GM10266 (cell line): ENCODE data around the gene TKFC.

ENCODE experiments used
- DNase-seq: peaks from one replicate; pipeline ENCODE4 v3.0.0; 2012; ENCODE audit errors: extremely low spot score
- TF ChIP-seq, protein P1 (sequence below): IDR thresholded peaks from 2 replicates; pipeline ENCODE4 v1.5.1; 2012; ENCODE audit warnings: mild to moderate bottlenecking, low read depth; ENCODE audit not compliant: control insufficient read depth, insufficient read depth; ENCODE audit errors: missing control alignments

TKFC gene

DNA sequence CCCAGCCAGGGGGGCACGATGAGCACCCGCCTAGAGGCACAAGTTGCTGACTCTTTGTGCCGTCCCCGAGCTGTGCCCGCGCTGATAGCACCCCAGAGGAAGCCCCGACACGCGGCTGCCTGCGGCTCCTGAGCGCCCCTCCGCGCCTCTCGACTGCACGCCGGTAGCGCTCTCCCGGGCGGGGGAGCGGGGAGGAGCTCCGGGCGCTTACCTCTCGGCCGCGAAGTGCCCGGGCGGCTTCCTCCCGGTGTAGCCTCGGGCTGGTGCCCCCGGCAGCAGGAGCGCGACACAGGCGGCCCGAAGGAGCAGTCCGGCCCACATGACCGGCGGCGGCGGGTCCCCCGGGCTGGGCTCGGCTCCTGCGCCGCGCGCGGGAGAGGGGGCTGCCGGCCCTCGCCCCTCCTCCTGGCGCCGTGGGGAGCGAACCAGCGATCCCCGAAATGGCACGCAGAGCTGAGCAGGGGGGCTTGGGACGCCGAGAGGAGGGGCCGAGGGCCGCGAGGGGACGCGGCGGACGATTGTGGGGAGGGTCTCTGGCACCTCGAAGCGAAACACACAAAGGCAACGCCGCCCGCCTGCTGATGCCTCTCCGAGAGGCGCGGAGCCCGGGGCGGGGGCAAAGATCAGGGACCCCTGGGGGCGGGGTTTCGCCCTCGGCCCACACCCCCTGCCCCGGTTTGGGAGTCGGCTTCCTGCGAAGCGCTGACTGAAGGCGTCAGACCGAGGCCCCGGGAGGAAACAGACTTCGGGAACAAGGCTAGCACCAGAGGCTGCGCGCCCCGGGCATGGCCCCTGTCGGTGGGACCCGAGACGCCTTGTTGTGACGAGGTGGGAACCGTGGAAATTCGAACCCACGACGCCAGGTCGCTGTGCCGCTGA lies 38.1 kb upstream of the TKFC start, which contains the start of gene VWCE:
Gene VWCE, minus strand, starts transcription at position 600 of the 879 bp plus-strand sequence. Its CDS starts 279 bp downstream, at position 321.
- DNase-seq, result peak; percentile 95
- TF ChIP-seq, protein P1, sequence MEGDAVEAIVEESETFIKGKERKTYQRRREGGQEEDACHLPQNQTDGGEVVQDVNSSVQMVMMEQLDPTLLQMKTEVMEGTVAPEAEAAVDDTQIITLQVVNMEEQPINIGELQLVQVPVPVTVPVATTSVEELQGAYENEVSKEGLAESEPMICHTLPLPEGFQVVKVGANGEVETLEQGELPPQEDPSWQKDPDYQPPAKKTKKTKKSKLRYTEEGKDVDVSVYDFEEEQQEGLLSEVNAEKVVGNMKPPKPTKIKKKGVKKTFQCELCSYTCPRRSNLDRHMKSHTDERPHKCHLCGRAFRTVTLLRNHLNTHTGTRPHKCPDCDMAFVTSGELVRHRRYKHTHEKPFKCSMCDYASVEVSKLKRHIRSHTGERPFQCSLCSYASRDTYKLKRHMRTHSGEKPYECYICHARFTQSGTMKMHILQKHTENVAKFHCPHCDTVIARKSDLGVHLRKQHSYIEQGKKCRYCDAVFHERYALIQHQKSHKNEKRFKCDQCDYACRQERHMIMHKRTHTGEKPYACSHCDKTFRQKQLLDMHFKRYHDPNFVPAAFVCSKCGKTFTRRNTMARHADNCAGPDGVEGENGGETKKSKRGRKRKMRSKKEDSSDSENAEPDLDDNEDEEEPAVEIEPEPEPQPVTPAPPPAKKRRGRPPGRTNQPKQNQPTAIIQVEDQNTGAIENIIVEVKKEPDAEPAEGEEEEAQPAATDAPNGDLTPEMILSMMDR, result peak; percentile 67

DNA sequence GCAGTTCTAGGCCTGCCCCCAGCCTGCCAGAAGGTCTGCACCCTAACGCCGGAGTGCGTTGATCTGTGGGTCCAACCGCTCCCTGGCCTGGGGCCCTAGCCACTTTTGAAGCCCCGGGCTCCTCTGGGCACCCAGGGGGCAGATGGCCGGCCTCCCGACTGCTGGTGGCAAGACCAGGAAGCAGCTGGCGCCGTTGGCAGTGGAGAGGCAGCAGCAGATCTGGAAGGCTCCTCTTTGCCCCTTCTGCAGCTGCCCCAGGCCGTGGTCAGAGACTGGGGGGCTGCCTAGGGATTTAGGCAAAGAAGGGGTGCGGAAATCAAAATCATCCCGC lies 37.5 kb upstream of the TKFC start:
- TF ChIP-seq, protein P1, result no peak
- DNase-seq, result no peak

DNA sequence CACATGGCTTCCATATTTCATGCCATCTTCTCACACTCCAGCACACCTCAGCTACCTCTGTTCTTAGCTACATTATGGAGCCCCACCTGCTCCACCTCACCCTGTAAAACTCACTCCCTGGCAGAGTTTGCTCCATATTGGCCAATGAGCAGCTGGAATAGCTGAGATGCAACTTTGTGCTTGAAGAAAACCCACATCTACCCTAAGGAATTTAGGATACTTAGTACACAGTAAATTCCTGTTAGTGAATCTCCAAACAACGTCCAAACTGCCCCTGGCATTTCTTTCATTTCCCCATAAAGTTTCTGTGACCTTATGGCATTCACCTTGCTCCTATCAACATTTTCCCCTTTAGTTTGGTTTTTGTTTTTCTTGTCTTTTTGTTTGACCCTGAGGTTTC lies 35.7 kb upstream of the TKFC start:
- TF ChIP-seq, protein P1, result no peak
- DNase-seq, result no peak

DNA sequence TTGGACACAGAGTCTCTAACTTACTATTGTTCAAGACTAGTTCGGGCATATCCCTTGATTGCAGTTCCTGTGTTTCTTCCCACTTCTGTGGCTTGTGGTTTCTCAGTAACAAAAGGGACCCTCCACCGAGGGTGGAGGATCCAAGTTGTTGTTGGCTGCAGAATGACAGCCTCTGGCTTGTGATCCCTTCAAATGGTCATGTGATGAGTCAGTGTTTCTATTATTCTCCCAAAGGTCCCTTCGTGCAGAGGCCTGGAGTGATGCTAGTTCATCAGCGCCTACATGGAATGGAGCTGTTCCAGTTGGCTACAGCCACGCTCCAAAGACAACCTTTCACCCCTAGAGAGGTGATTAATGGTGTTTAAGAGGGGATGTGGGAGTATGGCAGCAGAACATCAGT lies 35.3 kb upstream of the TKFC start:
- no peak for DNase-seq
- TF ChIP-seq, protein P1, result no peak

DNA sequence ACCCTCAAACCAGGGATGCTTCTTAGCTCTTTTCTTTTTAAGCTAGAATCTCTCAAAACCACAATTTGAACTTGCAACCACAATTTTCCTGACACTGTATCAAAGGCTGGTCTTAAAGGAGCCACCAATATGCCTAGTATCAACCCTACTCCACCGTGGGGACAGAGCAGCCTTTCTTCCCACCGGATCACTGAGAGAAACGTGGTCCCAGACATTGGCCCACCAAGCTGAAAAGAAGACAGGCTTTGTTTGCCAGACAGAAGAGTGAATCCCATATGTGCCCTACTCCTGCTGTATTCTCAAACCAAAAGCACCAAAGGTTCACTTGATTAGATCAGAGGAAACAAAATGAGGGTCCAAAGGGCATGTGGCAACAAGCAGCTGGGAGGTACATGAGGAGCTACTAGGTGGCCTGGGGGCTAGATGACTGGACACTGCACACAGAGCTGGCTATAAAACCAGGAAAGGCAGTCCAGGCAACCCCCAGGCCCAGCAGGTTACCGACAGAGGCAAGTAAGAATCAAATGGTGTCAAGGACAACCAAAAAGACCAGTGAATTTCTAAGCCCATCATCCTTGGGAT lies 34.3 kb upstream of the TKFC start:
- no peak for DNase-seq
- TF ChIP-seq, protein P1, result no peak

DNA sequence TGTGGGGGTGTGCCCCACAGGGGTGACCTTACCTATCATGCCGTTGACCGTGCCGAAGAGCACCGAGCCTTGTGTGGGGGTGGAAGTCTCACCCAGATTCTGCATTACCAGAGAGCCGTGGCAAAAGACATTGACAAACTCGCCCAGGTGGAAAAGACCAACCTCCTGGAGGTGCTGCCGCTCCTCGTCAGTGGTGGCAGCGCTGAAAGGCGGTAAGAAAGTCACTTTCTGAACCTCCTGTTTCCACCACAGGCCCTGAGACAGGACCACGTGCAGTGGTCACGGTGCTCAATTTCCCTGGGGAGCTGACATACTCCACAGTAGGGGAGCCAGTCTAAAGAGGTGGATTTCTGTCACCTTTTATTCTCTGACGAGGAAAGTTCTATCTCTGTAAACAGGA lies 30.5 kb upstream of the TKFC start:
- TF ChIP-seq, protein P1, result no peak

DNA sequence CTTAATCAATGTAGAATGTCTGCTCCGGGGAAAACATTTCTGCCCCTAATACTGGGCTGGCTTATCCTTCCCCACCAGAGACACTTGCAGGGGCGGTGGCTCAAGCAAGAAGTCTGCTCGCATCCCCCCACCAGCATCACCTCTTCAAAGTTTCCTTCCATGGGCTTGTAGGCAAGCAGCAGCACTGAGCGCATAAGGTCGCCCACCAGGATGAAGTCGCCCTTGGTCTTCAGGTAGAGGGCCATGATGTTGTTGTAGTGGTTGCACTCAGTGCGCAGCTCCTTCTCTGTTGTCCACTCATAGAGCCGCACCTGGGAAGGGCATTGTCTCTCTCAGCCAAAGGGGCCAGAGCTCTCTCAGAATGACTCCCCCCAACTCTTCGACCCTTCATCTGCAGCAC lies 29.3 kb upstream of the TKFC start:
- TF ChIP-seq, protein P1, result no peak
- no peak for DNase-seq

More for the DNA sequence above, 30.5 kb upstream of the TKFC start:
- no peak for DNase-seq
